Panc1 (cell line): ENCODE measurements around the gene RALGPS1. TPM values are rescaled to one million over a fixed set of nuclear protein-coding genes. Genes with fewer than 3 reads are reported as not detected.

Experiments used
- ATAC-seq: fragments of 200-7000 bp; cut with Tn5 transposase; 2 replicates; pipeline ENCODE4 v1.9.1; 2020; ENCODE audit warnings: mild to moderate bottlenecking, moderate library complexity
- BruUV-seq: library from RNA; stranded (reverse); fragments of 400-500 nt; replicated peaks from 2 replicates; lab custom pipeline; 2021; lab: Mats Ljungman, UMichigan
- CTCF ChIA-PET: fragments of 300-600 bp; sonication (Branson Sonifier 250); formaldehyde crosslinking; loops from one replicate; lab custom pipeline; 2022; ENCODE audit warnings: antibody characterized with exemption; lab: Charles Lee
- POLR2A ChIA-PET: fragments of 300-600 bp; sonication (Branson Sonifier 250); formaldehyde crosslinking; loops from one replicate; lab custom pipeline; 2022; ENCODE audit warnings: antibody characterized with exemption; lab: Charles Lee
- DNase-seq: peaks from one replicate; pipeline ENCODE4 v3.0.0-alpha.2; 2010; ENCODE audit warnings: low read depth, low spot score
- H3K27ac ChIP-seq: 2 replicates; pipeline ENCODE4 v1.5.1; 2011; ENCODE audit warnings: mild to moderate bottlenecking, low read length, inconsistent platforms
- H3K27me3 ChIP-seq: fragments of 200-500 bp; sonication (Bioruptor generic); 2 replicates; pipeline ENCODE4 v1.6.0; 2014; ENCODE audit warnings: low read length, inconsistent platforms; ENCODE audit not compliant: control insufficient read depth, insufficient read depth
- H3K36me3 ChIP-seq: fragments of 200-500 bp; sonication (Bioruptor generic); 2 replicates; pipeline ENCODE4 v1.5.1; 2014; ENCODE audit warnings: inconsistent platforms, mild to moderate bottlenecking, low read length, moderate library complexity; ENCODE audit not compliant: control insufficient read depth, insufficient read depth
- H3K4me1 ChIP-seq: 2 replicates; pipeline ENCODE4 v1.5.1; 2011; ENCODE audit warnings: inconsistent platforms, mild to moderate bottlenecking, low read length, moderate library complexity; ENCODE audit not compliant: control insufficient read depth, insufficient read depth
- H3K4me3 ChIP-seq, 2 experiments: 2 replicates each; pipeline ENCODE4 v1.5.1; 2011 to 2012; ENCODE audit warnings: low read depth in 2 of 2, low read length in 2 of 2, mild to moderate bottlenecking in 2 of 2, inconsistent platforms in 1 of 2, moderate library complexity in 1 of 2
- H3K9me3 ChIP-seq: fragments of 200-500 bp; sonication (Bioruptor generic); 2 replicates; pipeline ENCODE4 v1.5.1; 2014; ENCODE audit warnings: low read depth, mild to moderate bottlenecking, inconsistent platforms, low read length, moderate library complexity; ENCODE audit not compliant: control insufficient read depth, insufficient read depth
- POLR2AphosphoS5 ChIP-seq: IDR thresholded peaks from 2 replicates; pipeline ENCODE4 v1.6.1; 2012; ENCODE audit warnings: mild to moderate bottlenecking, low read depth, low read length, moderate library complexity
- REST ChIP-seq, 2 experiments: IDR thresholded peaks; 2 replicates each; pipeline ENCODE4 v1.6.1; 2011 to 2012; ENCODE audit warnings: low read depth in 2 of 2, control low read depth in 1 of 2, low read length in 1 of 2, mild to moderate bottlenecking in 1 of 2, moderate library complexity in 1 of 2; ENCODE audit not compliant: insufficient read depth in 1 of 2
- SIN3A ChIP-seq: IDR thresholded peaks from 2 replicates; pipeline ENCODE4 v1.6.1; 2012; ENCODE audit warnings: low read depth, mild to moderate bottlenecking, low read length, moderate library complexity, borderline replicate concordance; ENCODE audit not compliant: insufficient read depth
- TCF7L2 ChIP-seq: IDR thresholded peaks from 2 replicates; pipeline ENCODE4 v1.6.1; 2011; ENCODE audit warnings: mild to moderate bottlenecking, low read depth, low read length, inconsistent platforms
- in situ Hi-C: cut with HindIII; loops from 2 replicates; pipeline ENCODE4 v1.10.0; 2016; ENCODE audit warnings: low sequenced_read_pairs, low pct_unique_long_range_greater_than_20kb
- intact Hi-C: fragments of 100-400 bp; cut with micrococcal nuclease; formaldehyde crosslinking; loops from one replicate; pipeline ENCODE4 v1.10.0; 2022; ENCODE audit not compliant: unreplicated experiment
- total RNA-seq: library from RNA; stranded (reverse); gene quantifications from one replicate; pipeline ENCODE4 v1.2.1, GENCODE V29; 2021; ENCODE audit not compliant: unreplicated experiment
- TF ChIP-seq, protein P1 (sequence below): fragments of 450-650 bp; IDR thresholded peaks from 2 replicates; pipeline ENCODE4 v1.5.1; 2017; ENCODE audit warnings: mild to moderate bottlenecking

The RALGPS1 gene
- total RNA-seq, 1 experiment from 2014 or later, result 7.2 TPM

DNA sequence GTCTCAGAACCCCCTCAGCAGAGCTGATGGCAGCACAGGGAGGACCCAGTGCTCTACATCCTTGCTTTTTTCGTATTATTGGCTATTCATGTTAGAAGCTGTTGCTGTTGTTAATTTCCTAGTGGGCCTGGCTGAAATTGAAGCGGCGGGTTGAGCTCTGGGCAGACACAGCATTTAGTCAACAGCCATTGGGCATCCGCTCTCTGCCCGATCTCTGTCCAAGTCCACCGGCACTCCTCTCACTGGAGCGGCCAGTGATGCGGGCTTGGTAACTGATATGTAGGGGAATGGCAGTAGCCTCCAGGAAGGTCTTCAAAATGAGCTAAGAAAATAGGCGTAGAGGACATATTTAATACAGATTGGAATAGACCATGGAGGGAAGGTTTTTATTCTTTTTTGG, 348.7 kb downstream of the RALGPS1 start:
- DNase-seq, result no peak
- TF ChIP-seq REST (IDR thresholded peaks at IDR 0.05; ENCODE audit: insufficient read depth in 1 of 2, low read depth in 2 of 2, low read length in 1 of 2) (no peak), TCF7L2 (no peak), SIN3A (no peak), POLR2AphosphoS5 (no peak)
- TF ChIP-seq, protein P1, sequence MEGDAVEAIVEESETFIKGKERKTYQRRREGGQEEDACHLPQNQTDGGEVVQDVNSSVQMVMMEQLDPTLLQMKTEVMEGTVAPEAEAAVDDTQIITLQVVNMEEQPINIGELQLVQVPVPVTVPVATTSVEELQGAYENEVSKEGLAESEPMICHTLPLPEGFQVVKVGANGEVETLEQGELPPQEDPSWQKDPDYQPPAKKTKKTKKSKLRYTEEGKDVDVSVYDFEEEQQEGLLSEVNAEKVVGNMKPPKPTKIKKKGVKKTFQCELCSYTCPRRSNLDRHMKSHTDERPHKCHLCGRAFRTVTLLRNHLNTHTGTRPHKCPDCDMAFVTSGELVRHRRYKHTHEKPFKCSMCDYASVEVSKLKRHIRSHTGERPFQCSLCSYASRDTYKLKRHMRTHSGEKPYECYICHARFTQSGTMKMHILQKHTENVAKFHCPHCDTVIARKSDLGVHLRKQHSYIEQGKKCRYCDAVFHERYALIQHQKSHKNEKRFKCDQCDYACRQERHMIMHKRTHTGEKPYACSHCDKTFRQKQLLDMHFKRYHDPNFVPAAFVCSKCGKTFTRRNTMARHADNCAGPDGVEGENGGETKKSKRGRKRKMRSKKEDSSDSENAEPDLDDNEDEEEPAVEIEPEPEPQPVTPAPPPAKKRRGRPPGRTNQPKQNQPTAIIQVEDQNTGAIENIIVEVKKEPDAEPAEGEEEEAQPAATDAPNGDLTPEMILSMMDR, result no peak
- Histone ChIP-seq H3K27ac (no peak overlapping the region), H3K36me3 (no peaks in the 10 kb centered on the region), H3K4me1 (no peaks in the 10 kb centered on the region), H3K9me3 (no peaks in the 10 kb centered on the region), H3K4me3 (no peak overlapping the region), H3K27me3 (no peaks in the 10 kb centered on the region)
- in situ Hi-C loops (no loop called here), intact Hi-C loops (no loop called here)
- BruUV-seq, result no TSS peak
- ChIA-PET POLR2A (no interaction called here), CTCF (no interaction called here)
- ATAC-seq, result no peak

- no TSS peak for BruUV-seq
- in situ Hi-C loops, result no loop called here
- DNase-seq, result no peak
- CTCF ChIA-PET, result no interaction called here
- H3K36me3 ChIP-seq, result no peaks in the 10 kb centered on the region
- intact Hi-C loops, result no loop called here
- no peaks in the 10 kb centered on the region for H3K27me3 ChIP-seq
- no peak overlapping the region for H3K4me3 ChIP-seq
- ATAC-seq, result no peak
- TF ChIP-seq SIN3A, result no peak
- TF ChIP-seq, protein P1, result no peak
- TF ChIP-seq REST (IDR thresholded peaks at IDR 0.05; ENCODE audit: insufficient read depth in 1 of 2, low read depth in 2 of 2, low read length in 1 of 2), result no peak
- no peak for TF ChIP-seq POLR2AphosphoS5
- no peak for TF ChIP-seq TCF7L2
- H3K27ac ChIP-seq, result no peak overlapping the region
- no peaks in the 10 kb centered on the region for H3K9me3 ChIP-seq
- POLR2A ChIA-PET, result no interaction called here
- H3K4me1 ChIP-seq, result no peaks in the 10 kb centered on the region
Measured at GRCh38 chr9:127263664-127264063, 349.1 kb downstream of the RALGPS1 start.
